Muscle of leg (tissue), 11 donors: ENCODE data around the gene KRT73. TPM values are rescaled to one million over a fixed set of nuclear protein-coding genes. Genes with fewer than 3 reads are reported as not detected.

Source experiments
- DNase-seq: peaks from one replicate; pipeline ENCODE4 v3.0.0; 2013
- H3K27ac ChIP-seq: one replicate; pipeline ENCODE4 v1.5.1; 2013; ENCODE audit warnings: mild to moderate bottlenecking, low read length, control low read depth
- H3K27me3 ChIP-seq: one replicate; pipeline ENCODE4 v1.6.1; 2013; ENCODE audit warnings: low read length; ENCODE audit not compliant: control insufficient read depth, insufficient read depth
- H3K36me3 ChIP-seq: one replicate; pipeline ENCODE4 v1.6.1; 2013; ENCODE audit warnings: low read length; ENCODE audit not compliant: control insufficient read depth, insufficient read depth
- H3K4me1 ChIP-seq: one replicate; pipeline ENCODE4 v1.6.1; 2013; ENCODE audit warnings: low read length; ENCODE audit not compliant: control insufficient read depth, insufficient read depth
- H3K4me3 ChIP-seq: one replicate; pipeline ENCODE4 v1.5.1; 2013; ENCODE audit warnings: low read length, control low read depth
- H3K9me3 ChIP-seq: replicated peaks from 2 replicates; pipeline ENCODE4 v1.6.1; 2013; ENCODE audit warnings: low read depth, low read length; ENCODE audit not compliant: control insufficient read depth
- WGBS: methylation state at CpG from one replicate; pipeline ENCODE4 v1.1.5; 2013; ENCODE audit warnings: missing lambda C conversion rate; ENCODE audit not compliant: insufficient coverage; 5-methylcytosine and 5-hydroxymethylcytosine counted together
- polyA plus RNA-seq, 8 donors: library from polyadenylated mRNA; unstranded; fragments of 120-200 nt; gene quantifications; one replicate each; pipeline versions ENCODE4 v1.2.1 to v1.2.3, GENCODE V29; 2013; ENCODE audit warnings: inconsistent platforms in 1 of 8, low replicate concordance in 1 of 8; ENCODE audit not compliant: insufficient read length in 8 of 8, insufficient read depth in 1 of 8
- total RNA-seq: library from RNA; stranded (reverse); fragments of 120-200 nt; gene quantifications from one replicate; pipeline ENCODE4 v1.2.4, GENCODE V29; 2013

Gene KRT73
- total and polyA plus RNA-seq, 9 donors = 0.09 to 0.12 TPM; not detected in 7

GRCh38 chr12:52627395-52628110, 9.2 kb upstream of the KRT73 start:
- no peak overlapping the region for H3K4me3 ChIP-seq
- no peaks in the 10 kb centered on the region for H3K36me3 ChIP-seq
- 40% methylated on average over 1 of the region's 2 CpGs for WGBS
- no peak for DNase-seq
- H3K27me3 ChIP-seq = peaks cover 10% of the 10 kb centered on the region
- no peak overlapping the region for H3K27ac ChIP-seq
- H3K4me1 ChIP-seq = no peaks in the 10 kb centered on the region
- no peaks in the 10 kb centered on the region for H3K9me3 ChIP-seq

GRCh38 chr12:52622349-52622748, 4.0 kb upstream of the KRT73 start:
- peaks cover 7% of the 10 kb centered on the region for H3K27me3 ChIP-seq
- no CpG with 5 or more reads among the region's 5 CpGs for WGBS
- no peaks in the 10 kb centered on the region for H3K9me3 ChIP-seq
- no peaks in the 10 kb centered on the region for H3K36me3 ChIP-seq
- no peaks in the 10 kb centered on the region for H3K4me1 ChIP-seq
- H3K27ac ChIP-seq = no peak overlapping the region
- H3K4me3 ChIP-seq = no peak overlapping the region
- DNase-seq = no peak

GRCh38 chr12:52618866-52619265, 507 bp upstream of the KRT73 start:
- Histone ChIP-seq H3K4me1 (no peaks in the 10 kb centered on the region), H3K4me3 (no peak overlapping the region), H3K27me3 (peaks cover 13% of the 10 kb centered on the region), H3K36me3 (no peaks in the 10 kb centered on the region), H3K27ac (no peak overlapping the region), H3K9me3 (no peaks in the 10 kb centered on the region)
- no peak for DNase-seq
- WGBS = 85% methylated on average over 1 of the region's 2 CpGs

GRCh38 chr12:52617403-52617785, 965 bp downstream of the KRT73 start:
- no peaks in the 10 kb centered on the region for H3K36me3 ChIP-seq
- 86% methylated on average over 6 of the region's 7 CpGs for WGBS
- H3K4me1 ChIP-seq = no peaks in the 10 kb centered on the region
- H3K9me3 ChIP-seq = no peaks in the 10 kb centered on the region
- no peak overlapping the region for H3K27ac ChIP-seq
- peaks cover 13% of the 10 kb centered on the region for H3K27me3 ChIP-seq
- no peak overlapping the region for H3K4me3 ChIP-seq
- no peak for DNase-seq

- H3K9me3 ChIP-seq = no peaks in the 10 kb centered on the region
- DNase-seq = no peak
- H3K27me3 ChIP-seq = peaks cover 13% of the 10 kb centered on the region
- no peak overlapping the region for H3K27ac ChIP-seq
- no peaks in the 10 kb centered on the region for H3K4me1 ChIP-seq
- no peak overlapping the region for H3K4me3 ChIP-seq
- no peaks in the 10 kb centered on the region for H3K36me3 ChIP-seq
- 77% methylated on average over 10 of the region's 10 CpGs for WGBS
Observed at GRCh38 chr12:52616680-52617402, 1.5 kb downstream of the KRT73 start.

GRCh38 chr12:52615912-52616311, 2.4 kb downstream of the KRT73 start:
- no peak for DNase-seq
- Histone ChIP-seq H3K27me3 (peaks cover 19% of the 10 kb centered on the region), H3K4me1 (no peaks in the 10 kb centered on the region), H3K9me3 (no peaks in the 10 kb centered on the region), H3K27ac (no peak overlapping the region), H3K36me3 (no peaks in the 10 kb centered on the region), H3K4me3 (no peak overlapping the region)
- 89% methylated on average over 5 of the region's 9 CpGs for WGBS

GRCh38 chr12:52615208-52615868, 3.0 kb downstream of the KRT73 start:
- Histone ChIP-seq H3K9me3 (no peaks in the 10 kb centered on the region), H3K27ac (no peak overlapping the region), H3K4me3 (no peak overlapping the region), H3K36me3 (no peaks in the 10 kb centered on the region), H3K27me3 (peaks cover 24% of the 10 kb centered on the region), H3K4me1 (no peaks in the 10 kb centered on the region)
- no CpG with 5 or more reads among the region's 6 CpGs for WGBS
- DNase-seq = no peak

GRCh38 chr12:52614381-52615207, 3.8 kb downstream of the KRT73 start:
- WGBS = 80% methylated on average over 9 of the region's 10 CpGs
- no peaks in the 10 kb centered on the region for H3K4me1 ChIP-seq
- peaks cover 28% of the 10 kb centered on the region for H3K27me3 ChIP-seq
- no peak overlapping the region for H3K27ac ChIP-seq
- H3K4me3 ChIP-seq = no peak overlapping the region
- no peaks in the 10 kb centered on the region for H3K9me3 ChIP-seq
- H3K36me3 ChIP-seq = no peaks in the 10 kb centered on the region
- no peak for DNase-seq

- 95% methylated on average over 7 of the region's 9 CpGs for WGBS
- H3K9me3 ChIP-seq = no peaks in the 10 kb centered on the region
- no peaks in the 10 kb centered on the region for H3K4me1 ChIP-seq
- H3K36me3 ChIP-seq = no peaks in the 10 kb centered on the region
- H3K27ac ChIP-seq = no peak overlapping the region
- no peak for DNase-seq
- H3K27me3 ChIP-seq = peaks cover 37% of the 10 kb centered on the region
- H3K4me3 ChIP-seq = no peak overlapping the region
Observed at GRCh38 chr12:52613384-52614030, 4.9 kb downstream of the KRT73 start.
